GM21723 (cell line): ENCODE measurements around the gene ZNF318.
"Not testable (repeated sequence)": the region's sequence is repeated elsewhere in the genome, so short reads cannot be mapped to it uniquely, and the experiment has no call there.

ENCODE experiments used
- ATAC-seq: cut with Tn5 transposase; IDR thresholded peaks from one replicate; pipeline ENCODE4 v1.9.1; 2021; ENCODE audit warnings: mild to moderate bottlenecking, moderate library complexity; ENCODE audit not compliant: unreplicated experiment

The ZNF318 gene

DNA sequence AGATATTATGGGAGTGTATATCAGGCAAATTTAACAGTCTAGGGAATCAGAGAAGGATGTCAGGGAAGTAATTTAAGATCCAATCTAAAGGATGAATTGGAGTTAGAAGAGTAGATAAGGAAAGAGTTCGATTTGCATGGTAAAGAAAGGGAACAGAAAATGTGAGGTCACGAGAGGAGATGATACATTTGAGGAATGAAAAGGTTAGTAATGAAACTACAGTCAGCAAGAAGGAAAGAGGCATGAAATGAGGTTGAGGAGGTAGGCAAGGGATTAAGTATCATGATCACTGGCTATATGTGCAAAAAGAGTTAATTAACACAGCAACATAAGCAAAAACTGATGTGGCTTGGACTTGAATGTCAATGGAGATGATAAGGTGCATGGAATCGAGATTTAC lies 22.4 kb downstream of the ZNF318 start:
- ATAC-seq = no peak

DNA sequence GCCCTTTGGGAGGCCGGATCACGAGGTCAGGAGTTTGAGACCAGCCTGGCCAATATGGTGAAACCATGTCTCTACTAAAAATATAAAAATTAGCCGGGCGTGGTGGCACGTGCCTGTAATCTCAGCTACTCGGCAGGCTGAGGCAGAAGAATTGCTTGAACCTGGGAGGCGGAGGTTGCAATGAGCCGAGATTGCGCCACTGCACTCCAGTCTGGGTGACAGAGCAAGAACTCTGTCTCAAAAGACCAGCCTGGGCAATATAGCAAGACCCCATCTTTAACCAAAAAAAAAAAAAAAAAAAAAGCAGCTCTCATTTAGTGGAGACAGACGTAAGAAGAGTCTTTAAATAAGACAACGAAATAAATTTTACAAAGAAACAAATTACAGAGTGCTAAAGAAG lies 23.2 kb downstream of the ZNF318 start:
- not testable (repeated sequence) for ATAC-seq

DNA sequence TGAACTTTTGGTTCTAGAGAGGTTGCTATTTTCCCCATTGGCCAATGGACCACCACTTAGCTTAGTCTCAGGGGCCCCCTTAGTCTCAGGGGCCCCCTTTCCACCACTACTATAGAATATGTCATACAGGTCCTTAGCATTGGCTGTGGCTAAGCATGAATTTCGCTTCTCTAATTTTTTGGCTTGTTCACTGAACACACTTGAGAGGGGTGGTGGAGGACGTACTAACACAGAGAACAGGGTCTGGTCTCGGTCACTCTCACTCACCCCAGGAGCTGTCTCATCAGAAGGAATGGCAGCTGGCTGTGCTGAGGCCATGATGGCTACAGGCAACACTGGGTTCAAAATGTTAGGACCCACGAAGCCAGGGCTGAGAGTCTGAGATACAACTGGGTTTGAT lies 30.3 kb downstream of the ZNF318 start:
- peak; percentile 68 for ATAC-seq

DNA sequence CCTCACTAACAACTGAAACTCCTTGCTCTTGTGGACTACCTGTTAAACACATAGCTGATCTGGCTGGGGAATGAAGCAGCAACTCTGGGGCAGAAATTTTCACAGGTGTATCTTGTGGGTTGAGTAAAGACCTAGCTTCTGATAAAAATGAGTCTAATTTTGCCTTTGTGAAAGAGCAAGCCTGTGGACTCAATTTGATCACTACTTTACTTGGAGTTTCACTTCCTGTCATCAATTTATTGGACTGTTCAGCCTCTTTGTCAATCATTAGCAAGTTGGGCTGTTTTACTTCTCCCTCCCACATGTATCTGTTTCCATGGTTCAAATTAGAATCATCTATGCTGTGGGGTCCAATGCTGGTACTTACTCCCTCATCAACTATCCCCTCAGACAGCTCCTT lies 31.2 kb downstream of the ZNF318 start:
- peak; percentile 40 for ATAC-seq

DNA sequence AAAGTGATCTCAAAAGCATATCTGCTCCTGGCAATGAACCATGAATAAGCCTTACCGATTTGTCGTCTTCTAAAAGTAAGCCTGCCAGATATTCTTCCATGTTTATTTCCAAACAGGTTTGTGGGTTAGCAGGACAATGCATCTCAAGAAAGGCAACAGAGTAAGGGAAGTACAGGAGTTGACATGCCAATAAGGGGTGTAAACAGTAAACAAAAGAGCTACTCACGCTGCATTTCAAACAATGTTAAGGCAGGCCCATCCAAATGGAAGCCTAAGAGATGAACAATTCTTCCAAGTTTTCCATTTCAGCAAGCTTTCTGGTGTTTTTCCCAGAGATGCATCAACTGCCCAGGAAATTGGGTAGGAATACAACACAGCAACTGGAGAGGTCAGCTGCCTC lies 33.1 kb downstream of the ZNF318 start:
- ATAC-seq = no peak

DNA sequence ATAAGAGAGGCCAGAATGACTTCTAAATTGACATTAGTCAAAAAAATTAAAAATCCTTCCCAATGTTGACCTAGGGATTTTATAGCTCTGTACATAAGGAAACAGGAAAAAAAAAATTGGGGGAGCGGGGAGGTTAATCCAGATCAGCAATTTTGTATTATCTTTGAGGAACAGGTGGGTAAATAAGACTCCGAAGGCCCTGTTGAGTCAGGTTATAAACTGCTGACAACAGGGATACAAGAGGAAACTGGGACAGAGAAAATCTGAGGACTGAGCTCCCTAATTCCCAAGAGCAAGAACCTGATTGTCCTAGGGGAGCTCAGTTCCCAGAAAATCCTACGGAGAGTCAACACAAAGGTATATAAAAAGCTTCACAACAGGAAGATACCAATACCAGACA lies 34.0 kb downstream of the ZNF318 start:
- no peak for ATAC-seq

DNA sequence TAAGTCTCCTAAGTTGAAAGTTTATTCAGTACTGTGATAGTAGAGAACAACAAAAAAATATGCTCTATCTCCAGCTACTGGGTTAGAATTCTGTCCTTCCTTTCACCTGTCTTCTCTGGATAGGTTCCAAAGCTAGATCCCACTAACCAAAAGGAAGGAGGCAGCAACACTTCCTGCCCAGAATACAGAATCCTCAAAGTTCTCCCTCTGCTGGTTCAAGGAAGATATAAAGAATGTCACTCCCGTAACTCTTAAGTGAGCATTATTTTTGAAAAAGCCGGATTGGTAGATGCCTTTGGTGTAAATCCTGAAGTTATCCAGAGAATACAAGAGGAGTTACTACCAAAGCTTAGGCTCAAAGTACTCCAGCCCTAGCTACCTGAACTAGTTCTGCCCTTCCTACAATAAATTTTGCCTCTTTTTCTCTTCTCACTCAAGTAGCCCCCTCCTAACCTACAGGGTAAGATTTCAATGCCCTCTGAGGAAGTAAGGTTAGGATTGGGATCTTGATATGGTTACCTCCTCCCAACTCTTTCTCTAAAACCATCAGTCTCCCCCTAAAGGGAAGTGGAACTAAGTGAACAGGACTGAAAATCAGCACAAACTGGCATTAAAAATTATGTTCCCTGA lies 34.9 kb downstream of the ZNF318 start:
- ATAC-seq = no peak

DNA sequence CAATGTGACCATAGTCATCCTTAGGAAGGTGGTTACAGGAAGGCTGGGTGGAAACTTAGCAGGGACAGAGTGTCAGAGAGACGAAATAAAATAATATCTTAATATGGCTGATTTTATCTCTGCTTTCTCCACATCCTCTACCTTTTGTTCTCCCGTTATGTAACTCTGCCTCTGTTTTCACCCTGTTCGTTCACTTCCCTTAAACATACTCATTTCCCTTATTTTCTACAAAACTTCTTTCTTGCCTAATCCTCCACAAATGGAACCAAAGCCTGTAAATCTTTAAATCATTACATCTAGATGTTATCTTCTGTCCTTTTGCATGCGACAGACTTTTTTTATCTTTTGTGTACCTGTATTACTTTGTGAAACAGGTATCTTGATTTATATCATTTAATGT lies 37.6 kb downstream of the ZNF318 start:
- no peak for ATAC-seq

DNA sequence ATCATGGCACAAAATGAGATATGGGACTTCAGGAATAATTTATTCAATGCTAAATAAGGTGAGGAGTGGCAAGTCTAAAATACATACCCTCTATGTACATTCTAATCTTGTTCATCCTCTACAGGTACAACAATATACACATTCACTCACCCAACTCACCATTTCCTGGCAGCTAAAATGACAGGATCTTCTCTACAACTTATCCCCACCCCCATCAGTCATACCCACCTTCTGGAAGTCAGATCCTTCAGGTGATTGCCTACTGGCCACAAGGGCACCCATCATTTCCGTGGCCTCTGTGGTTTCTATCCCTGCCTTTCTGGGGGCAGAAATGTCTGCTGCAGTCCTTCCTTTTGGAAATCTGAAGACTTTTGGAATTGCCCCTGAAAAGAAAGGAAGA lies 38.0 kb downstream of the ZNF318 start:
- no peak for ATAC-seq

DNA sequence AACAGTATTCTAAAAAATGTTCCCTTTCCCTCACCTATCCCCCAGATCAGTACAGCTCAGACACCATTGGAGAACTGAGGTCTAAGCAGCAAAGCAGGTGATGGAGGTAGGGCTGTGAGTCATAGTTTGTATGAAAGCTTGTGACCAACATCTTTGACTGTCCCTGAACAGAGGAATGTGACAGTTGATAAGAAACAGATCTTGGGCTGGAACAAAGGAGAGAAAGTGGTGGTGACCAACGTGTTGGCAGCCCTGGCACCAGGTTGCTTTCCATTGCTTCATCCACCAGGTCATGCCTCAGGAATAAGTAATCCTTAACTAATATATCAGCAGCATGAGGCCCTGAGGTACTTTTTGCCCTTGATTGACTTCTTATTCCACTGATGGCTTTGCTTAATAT lies 40.9 kb downstream of the ZNF318 start:
- no peak for ATAC-seq

DNA sequence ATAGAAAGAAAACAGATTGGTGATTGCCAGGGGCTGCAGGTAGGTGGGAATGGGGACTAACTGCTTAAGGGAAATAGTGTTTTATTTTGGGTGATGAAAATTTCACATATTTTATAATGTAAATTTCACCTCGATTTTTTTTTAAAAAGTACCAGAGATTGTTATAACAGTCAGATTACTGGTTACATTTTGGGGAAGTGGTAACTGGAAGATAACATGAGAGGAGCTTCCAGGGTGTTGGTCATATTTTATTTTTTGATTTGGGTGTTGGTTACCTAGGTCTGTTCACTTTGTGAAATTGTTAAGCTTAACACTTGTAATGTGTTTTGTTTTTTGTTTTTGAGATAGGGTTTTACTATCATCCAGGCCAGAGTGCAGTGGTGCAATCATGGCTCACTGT lies 43.6 kb downstream of the ZNF318 start:
- ATAC-seq = no peak

DNA sequence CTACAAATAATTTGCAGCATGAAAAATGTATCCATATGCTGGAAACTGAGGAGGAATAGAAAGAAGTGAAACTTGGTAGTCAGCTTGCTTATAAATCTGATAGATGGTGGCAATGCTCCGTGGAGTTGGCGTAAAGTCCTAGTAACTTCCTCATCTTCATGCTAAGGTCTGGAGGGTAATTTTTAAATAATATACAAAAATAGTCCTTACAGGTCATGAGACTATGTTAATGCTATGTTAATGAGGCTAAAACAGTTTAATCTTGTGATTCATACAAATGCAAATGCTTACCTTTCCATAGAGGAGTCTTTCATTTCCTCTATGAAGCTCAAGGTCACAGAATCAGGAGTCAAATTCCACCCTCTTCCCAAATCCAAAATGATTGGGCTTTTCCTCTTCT lies 51.4 kb downstream of the ZNF318 start:
- ATAC-seq = no peak

DNA sequence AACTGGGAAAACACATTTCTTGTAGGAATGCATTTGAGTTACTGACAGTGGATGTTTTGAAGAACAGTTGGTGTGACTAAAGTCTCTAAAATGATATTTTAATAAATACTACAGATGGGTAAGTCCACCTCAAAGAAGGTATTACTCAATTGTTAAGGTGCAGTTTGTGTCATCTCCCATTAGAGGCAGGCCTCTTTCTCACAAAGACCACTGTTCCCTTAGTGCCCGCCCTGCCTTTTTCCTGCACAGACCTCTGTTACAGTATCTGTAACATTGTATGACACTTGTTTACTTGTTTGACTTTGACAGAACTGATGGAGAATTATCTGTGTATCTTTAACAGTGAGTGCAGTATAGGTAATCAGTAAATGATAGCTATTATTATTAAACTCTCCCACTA lies 55.6 kb downstream of the ZNF318 start:
- no peak for ATAC-seq

DNA sequence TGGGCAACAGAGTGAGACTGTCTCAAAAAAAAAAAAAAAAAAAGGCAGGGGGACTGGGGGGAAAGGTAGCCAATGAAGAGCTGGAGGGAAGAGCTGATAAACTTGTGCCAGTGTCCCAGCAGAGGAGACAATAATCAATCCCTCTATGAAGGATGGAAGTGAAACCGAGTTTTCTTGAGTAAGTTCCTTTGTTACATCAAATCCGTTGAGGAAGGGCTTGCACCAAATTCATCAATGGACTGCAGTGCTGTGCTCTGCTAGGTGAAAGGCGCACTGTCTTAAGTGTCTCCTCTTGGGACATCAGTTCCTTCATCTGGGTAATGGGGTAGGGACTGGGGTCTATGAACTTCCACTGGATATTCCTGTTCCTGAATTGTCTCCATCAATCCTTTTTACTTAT lies 57.8 kb downstream of the ZNF318 start:
- ATAC-seq = no peak

DNA sequence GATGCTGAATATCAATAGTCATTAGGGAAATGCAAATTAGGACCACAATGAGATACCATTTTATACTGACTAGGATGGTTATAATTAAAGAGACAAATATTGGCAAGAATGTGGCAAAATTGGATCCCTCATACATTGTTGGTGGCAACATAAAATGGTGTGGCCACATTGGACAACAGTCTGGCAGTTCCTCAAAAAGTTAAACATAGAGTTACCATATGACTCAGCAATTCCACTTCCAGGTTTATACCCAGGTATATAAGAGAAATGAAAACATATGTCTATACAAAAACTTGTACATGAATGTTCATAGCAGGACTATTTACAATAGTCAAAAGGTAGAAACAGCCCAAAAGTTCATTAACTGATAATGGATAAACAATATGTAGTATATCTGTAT lies 58.8 kb downstream of the ZNF318 start:
- ATAC-seq = no peak

DNA sequence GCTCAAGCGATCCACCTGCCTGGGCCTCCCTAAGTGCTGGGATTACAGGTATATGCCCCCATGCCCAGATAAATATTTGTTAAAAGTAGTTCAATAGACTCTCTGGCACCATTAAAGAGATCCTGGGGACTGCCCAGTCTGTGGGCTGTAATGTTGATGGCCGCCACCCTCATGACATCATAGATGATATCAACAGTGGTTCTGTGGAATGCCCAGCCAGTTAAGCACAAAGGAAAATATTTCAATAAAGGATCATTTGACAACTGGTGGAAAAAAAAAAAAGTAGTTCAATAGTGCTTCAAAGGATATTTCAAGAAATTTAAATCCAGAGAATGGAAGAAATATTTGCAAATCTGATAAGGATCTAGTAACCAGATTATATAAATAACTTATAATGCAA lies 59.3 kb downstream of the ZNF318 start:
- ATAC-seq = no peak

DNA sequence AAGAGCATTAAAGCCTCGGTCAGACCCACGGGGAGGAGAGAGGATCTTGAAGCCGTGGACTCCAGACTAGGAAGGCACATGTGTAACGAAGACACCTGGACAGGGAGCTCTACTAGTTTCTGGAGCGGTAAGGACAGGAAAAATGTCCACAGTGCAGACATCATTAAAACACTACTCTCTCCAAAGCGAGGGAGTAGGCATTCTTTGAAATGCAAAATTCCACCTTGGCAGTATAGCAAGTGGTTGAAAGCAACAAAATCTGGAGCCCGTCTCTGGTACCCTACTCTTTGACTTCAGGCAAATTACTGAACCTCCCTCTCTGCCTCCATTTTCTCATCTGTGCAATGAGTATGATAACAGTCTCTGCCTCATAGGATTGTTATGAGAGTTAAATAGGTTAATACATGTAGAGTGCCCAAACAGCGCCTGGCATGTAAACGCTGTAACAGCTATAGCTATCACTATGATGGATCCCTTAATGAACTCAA lies 60.4 kb downstream of the ZNF318 start:
- ATAC-seq = no peak

DNA sequence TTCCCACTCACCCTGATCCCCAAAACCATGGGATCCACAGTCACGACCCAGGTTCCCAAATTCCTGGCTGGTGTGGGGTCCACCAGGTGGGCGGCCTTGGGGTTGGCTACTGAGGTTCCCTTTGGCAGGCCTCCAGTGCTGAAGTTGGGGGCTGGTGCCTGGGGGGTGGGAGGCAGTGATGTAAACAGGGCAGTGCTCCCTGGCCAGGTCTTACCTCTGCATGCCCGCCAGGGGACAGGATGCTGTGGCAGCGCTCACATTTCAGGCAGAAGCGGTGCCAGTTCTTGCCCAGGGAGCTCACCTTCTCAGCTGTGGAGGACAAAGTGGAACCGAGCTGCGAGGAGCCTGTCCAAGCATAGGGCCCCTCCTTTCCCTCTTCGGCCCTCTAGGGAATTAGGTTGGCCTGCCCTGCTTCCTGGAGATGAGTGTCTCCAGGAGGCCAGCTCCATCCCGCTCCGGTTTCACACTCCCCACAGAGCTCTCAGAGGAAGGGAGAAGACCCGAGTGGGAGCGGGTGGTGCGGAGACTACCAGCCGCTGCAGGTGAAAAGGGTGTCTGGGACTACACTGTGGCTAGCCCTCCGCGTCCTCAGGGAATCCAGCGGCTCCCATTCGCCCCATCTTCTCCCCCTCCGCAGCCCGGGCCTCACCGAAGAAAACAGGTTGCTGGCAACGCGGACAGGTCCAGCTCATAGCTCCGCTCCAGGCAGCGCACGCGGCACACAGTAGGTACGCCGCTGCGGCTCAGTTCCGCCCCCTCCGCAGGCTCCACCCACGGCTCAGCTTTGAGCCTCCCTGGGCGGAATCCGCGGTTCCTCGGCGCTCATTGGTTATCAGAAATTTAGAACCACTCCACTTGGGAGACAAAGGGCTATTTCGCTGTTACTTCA lies 61.1 kb downstream of the ZNF318 start, which contains the start of gene CRIP3:
Gene CRIP3, minus strand, starts transcription at position 726 of the 889 bp plus-strand sequence. Its CDS starts 34 bp downstream, at position 692.
- peak; percentile 55 for ATAC-seq

DNA sequence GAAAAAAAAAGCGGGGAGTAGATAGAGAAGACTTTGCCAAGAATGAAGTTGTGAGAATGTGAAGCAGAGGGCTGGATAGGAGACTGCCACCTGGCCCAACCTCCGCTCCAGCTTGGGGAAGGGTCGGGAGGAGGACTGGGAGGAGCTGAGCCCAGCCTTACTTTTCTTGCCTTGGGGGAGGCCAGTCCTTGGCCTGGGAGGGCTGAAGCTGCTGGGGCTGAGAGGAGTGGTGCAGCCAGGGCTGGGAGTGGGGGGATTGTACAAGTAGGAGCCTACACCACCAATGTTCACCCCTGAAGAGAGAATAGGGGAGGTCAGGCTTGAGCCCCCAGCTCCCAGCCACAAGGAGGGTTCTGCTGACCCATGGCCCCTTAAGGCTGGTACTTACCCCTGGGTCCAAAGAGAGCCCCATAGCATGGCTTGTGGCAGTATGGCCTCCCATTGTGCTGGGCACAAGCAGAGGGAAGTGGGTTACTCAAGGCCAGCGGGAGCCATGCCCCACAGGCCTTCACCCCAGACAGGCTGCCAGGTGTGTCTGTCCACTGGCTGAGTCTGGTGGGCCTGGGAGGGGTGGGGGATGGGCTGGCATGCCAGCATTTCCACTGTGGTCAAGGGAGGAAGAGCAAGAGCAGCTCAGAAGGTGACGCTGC lies 61.9 kb downstream of the ZNF318 start:
- ATAC-seq = no peak

DNA sequence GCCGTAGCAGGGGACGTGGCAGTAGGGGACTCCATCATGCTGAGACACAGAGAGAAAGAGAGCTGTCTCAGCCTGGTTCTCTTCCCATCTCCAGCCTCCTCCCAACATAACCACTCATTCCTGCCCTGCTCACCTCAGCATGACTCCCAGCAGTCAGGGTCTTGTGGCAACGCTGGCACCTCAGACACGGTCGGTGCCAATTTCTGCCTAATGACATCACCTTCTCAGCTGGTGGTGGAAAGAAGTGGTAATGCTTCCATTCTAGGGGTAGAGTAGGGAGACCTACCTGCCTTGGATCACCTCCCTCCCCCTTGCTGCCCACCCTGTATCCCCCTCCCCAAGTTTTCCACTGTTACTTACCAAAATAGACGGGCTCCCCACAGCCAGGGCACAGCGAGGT lies 63.4 kb downstream of the ZNF318 start:
- no peak for ATAC-seq

DNA sequence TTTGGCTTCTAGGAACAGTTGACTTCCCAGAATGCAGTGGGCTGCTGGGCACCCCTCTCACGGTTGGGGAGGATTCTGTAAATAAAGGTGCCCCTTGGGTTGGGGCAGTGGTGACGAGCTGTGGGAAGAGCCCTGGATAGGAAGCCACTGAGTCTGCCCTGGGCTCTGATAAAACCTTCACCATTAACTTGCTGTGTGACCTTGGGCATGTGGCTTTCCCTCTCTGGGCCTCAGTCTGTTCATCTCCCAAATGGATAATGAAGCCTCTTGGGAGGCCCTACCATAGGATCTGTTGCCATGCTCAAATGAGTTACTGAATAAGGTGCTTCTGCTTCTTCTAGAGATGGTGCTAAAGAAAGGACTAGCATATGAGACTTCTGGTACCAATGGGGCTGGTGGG lies 64.6 kb downstream of the ZNF318 start:
- ATAC-seq = no peak

DNA sequence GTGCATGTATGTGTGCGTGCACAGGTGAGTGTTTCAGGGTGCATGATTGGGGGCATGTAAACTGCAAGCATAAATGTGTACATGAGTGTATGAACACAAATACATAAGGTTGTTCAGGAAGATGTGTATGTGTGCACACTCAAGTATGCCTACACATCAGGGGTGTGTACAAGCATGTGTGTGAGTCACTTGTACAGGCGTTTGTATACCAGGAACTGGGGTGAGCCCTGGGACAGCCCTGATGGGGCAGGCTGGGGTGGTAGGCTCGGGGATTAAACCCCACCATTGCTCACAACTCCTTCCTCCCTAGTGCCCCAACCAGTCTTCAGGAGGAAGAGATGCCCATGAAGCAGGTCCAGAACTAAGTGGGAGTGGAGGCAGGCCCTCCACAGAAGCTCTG lies 65.1 kb downstream of the ZNF318 start:
- no peak for ATAC-seq
